H1 (cell line): ENCODE measurements around the gene ARHGEF7.

ENCODE experiments used
- NANOG ChIP-seq: IDR thresholded peaks from 2 replicates; pipeline ENCODE4 v1.6.1; 2011; ENCODE audit warnings: low read length, low read depth, mild to moderate bottlenecking, inconsistent platforms; ENCODE audit not compliant: insufficient read depth, poor library complexity, severe bottlenecking
- TF ChIP-seq, protein P1 (sequence below): IDR thresholded peaks from 2 replicates; pipeline ENCODE4 v1.6.1; 2011; ENCODE audit warnings: low read depth, mild to moderate bottlenecking, low read length; ENCODE audit not compliant: insufficient read depth
- TF ChIP-seq, protein P2 (sequence below): IDR thresholded peaks from 2 replicates; pipeline ENCODE4 v1.6.1; 2012; ENCODE audit warnings: inconsistent platforms

DNA sequence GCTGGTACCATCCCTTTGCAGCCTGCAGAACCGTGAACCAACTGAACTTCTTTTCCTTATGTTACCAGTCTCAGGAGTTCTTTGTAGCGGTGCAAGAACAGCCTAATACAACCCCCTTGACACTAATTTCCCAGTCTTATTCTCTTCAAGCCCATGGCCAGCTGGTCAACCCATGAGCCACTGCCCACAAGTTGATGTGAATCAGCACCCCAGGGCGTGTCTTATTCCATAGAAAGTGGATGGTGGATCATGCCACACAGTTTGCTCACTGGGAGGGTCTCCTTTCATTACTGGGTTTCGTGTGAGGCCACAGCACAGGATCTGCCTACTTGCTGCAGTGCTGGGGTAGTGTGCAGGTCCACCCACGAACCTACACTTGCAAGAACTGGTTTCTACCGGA is 232.3 kb downstream of the ARHGEF7 start:
- TF ChIP-seq, protein P1, sequence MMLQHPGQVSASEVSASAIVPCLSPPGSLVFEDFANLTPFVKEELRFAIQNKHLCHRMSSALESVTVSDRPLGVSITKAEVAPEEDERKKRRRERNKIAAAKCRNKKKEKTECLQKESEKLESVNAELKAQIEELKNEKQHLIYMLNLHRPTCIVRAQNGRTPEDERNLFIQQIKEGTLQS: no peak
- TF ChIP-seq, protein P2, sequence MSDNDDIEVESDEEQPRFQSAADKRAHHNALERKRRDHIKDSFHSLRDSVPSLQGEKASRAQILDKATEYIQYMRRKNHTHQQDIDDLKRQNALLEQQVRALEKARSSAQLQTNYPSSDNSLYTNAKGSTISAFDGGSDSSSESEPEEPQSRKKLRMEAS: no peak
- TF ChIP-seq NANOG: no peak
